HCT116 (cell line): ENCODE results near the gene LRCH1. TPM values are rescaled to one million over a fixed set of nuclear protein-coding genes. Genes with fewer than 3 reads are reported as not detected.

ENCODE experiments used
- ATAC-seq: fragments of 200-7000 bp; cut with Tn5 transposase; 2 replicates; pipeline ENCODE4 v1.9.1; 2020; ENCODE audit warnings: mild to moderate bottlenecking, moderate library complexity
- BruUV-seq: library from RNA; stranded (reverse); fragments of 400-500 nt; replicated peaks from 2 replicates; lab custom pipeline; 2021; lab: Mats Ljungman, UMichigan
- CTCF ChIA-PET: fragments of 300-600 bp; sonication (Branson Sonifier 250); formaldehyde crosslinking; loops from one replicate; lab custom pipeline; 2021; ENCODE audit warnings: antibody characterized with exemption; lab: Charles Lee
- POLR2A ChIA-PET: fragments of 300-600, 350-600 bp; sonication (Branson Sonifier 250); formaldehyde crosslinking; loops from one replicate; lab custom pipeline; 2021; ENCODE audit warnings: antibody characterized with exemption; lab: Charles Lee
- RAD21 ChIA-PET, 2 experiments: fragments of 300-600 bp; sonication (Branson Sonifier 250); formaldehyde crosslinking; loops; one replicate each; lab custom pipeline; 2023; ENCODE audit warnings: low total read pairs in 2 of 2; ENCODE audit not compliant: uncharacterized antibody in 2 of 2, unreplicated experiment in 2 of 2, low non-redundant PET in 1 of 2; lab: Charles Lee
- DNase-seq: peaks from one replicate; pipeline ENCODE4 v3.0.0-alpha.2; 2010; ENCODE audit warnings: low read depth, low spot score
- H2AFZ ChIP-seq: fragments of 200-600 bp; shearing (Covaris generic), sonication (generic); 2 replicates; pipeline ENCODE4 v1.6.1; 2017; ENCODE audit warnings: low read depth, mixed run types, mixed read lengths, antibody characterized with exemption, low read length; ENCODE audit not compliant: poor library complexity, severe bottlenecking
- H3K27ac ChIP-seq: 2 replicates; pipeline ENCODE4 v1.5.1; 2012; ENCODE audit warnings: low read depth, low read length
- H3K27me3 ChIP-seq: fragments of 200-600 bp; sonication (generic); 2 replicates; pipeline ENCODE4 v1.6.1; 2016; ENCODE audit warnings: mixed run types, low read length, mixed read lengths; ENCODE audit not compliant: insufficient read depth
- H3K36me3 ChIP-seq, 2 experiments: fragments of 200-500 bp in 1 of 2; fragments of 200-600 bp in 1 of 2; sonication (Bioruptor generic) in 1 of 2; sonication (generic) in 1 of 2; 2 replicates each; pipeline versions ENCODE4 v1.5.1 to v1.6.1; 2014 to 2016; ENCODE audit warnings: low read length in 2 of 2, inconsistent platforms in 1 of 2, mixed read lengths in 1 of 2, mixed run types in 1 of 2; ENCODE audit not compliant: insufficient read depth in 2 of 2, control insufficient read depth in 1 of 2
- H3K4me1 ChIP-seq, 2 experiments: fragments of 200-600 bp in 1 of 2; sonication (generic) in 1 of 2; 2 replicates each; pipeline versions ENCODE4 v1.5.1 to v1.6.1; 2012 to 2017; ENCODE audit warnings: low read length in 2 of 2, inconsistent platforms in 1 of 2, mild to moderate bottlenecking in 1 of 2, mixed read lengths in 1 of 2, mixed run types in 1 of 2, moderate library complexity in 1 of 2; ENCODE audit not compliant: insufficient read depth in 2 of 2, control insufficient read depth in 1 of 2
- H3K4me2 ChIP-seq: fragments of 200-600 bp; sonication (generic); 2 replicates; pipeline ENCODE4 v1.6.1; 2017; ENCODE audit warnings: mixed run types, low read length, mixed read lengths
- H3K4me3 ChIP-seq, 2 experiments: fragments of 200-600 bp in 1 of 2; sonication (generic) in 1 of 2; replicated peaks in 1 of 2; 2 replicates each; pipeline ENCODE4 v1.5.1; 2011 to 2016; ENCODE audit warnings: low read length in 2 of 2, control low read depth in 1 of 2, low read depth in 1 of 2, mild to moderate bottlenecking in 1 of 2, mixed read lengths in 1 of 2, mixed run types in 1 of 2
- H3K79me2 ChIP-seq: fragments of 200-600 bp; sonication (generic); 2 replicates; pipeline ENCODE4 v1.6.1; 2017; ENCODE audit warnings: mild to moderate bottlenecking, mixed run types, low read length, moderate library complexity, mixed read lengths; ENCODE audit not compliant: insufficient read depth
- H3K9ac ChIP-seq: fragments of 200-600 bp; sonication (generic); 2 replicates; pipeline ENCODE4 v1.6.1; 2016; ENCODE audit warnings: low read length, mixed read lengths
- H3K9me2 ChIP-seq: fragments of 200-600 bp; sonication (generic), shearing (Covaris generic); 2 replicates; pipeline ENCODE4 v1.6.1; 2017; ENCODE audit warnings: mixed run types, mild to moderate bottlenecking, moderate library complexity; ENCODE audit not compliant: insufficient read depth
- H3K9me3 ChIP-seq, 2 experiments: fragments of 200-500 bp in 1 of 2; fragments of 200-600 bp in 1 of 2; sonication (Bioruptor generic) in 1 of 2; sonication (generic) in 1 of 2; 2 replicates each; pipeline ENCODE4 v1.6.1; 2014 to 2017; ENCODE audit warnings: low read length in 2 of 2, mixed read lengths in 2 of 2, inconsistent platforms in 1 of 2, low read depth in 1 of 2, mild to moderate bottlenecking in 1 of 2, mixed run types in 1 of 2, moderate library complexity in 1 of 2; ENCODE audit not compliant: control insufficient read depth in 1 of 2, insufficient read depth in 1 of 2
- H4K20me1 ChIP-seq: fragments of 200-600 bp; sonication (generic), shearing (Covaris generic); 2 replicates; pipeline ENCODE4 v1.6.1; 2017; ENCODE audit warnings: mixed run types, mild to moderate bottlenecking, moderate library complexity; ENCODE audit not compliant: insufficient read depth
- CTCF ChIP-seq, 3 experiments: fragments of 200-600 bp in 1 of 3; sonication (generic) in 1 of 3; IDR thresholded peaks in 2 of 3; conservative IDR thresholded peaks in 1 of 3; 2 replicates each; pipeline ENCODE4 v1.5.1; 2012 to 2017; ENCODE audit warnings: low read depth in 2 of 3, low read length in 2 of 3, antibody characterized with exemption in 1 of 3, borderline replicate concordance in 1 of 3, control low read depth in 1 of 3, mild to moderate bottlenecking in 1 of 3, mixed read lengths in 1 of 3, mixed run types in 1 of 3, moderate library complexity in 1 of 3; ENCODE audit not compliant: insufficient read depth in 1 of 3
- EGR1 ChIP-seq: IDR thresholded peaks from 2 replicates; pipeline ENCODE4 v1.6.1; 2012; ENCODE audit warnings: low read depth
- ELF1 ChIP-seq: IDR thresholded peaks from 2 replicates; pipeline ENCODE4 v1.6.1; 2012; ENCODE audit warnings: low read depth, borderline replicate concordance
- FOSL1 ChIP-seq: IDR thresholded peaks from 2 replicates; pipeline ENCODE4 v1.6.1; 2012; ENCODE audit warnings: low read depth
- JUND ChIP-seq: IDR thresholded peaks from 2 replicates; pipeline ENCODE4 v1.6.1; 2012
- RAD21 ChIP-seq: IDR thresholded peaks from 2 replicates; pipeline ENCODE4 v1.6.1; 2012; ENCODE audit warnings: low read depth, mild to moderate bottlenecking
- TCF7L2 ChIP-seq: IDR thresholded peaks from 2 replicates; pipeline ENCODE4 v1.7.0; 2011; ENCODE audit warnings: borderline replicate concordance, inconsistent platforms; ENCODE audit not compliant: insufficient read depth, insufficient read length; ENCODE audit errors: extremely low read depth
- YY1 ChIP-seq: IDR thresholded peaks from 2 replicates; pipeline ENCODE4 v1.6.1; 2011; ENCODE audit warnings: low read length, low read depth, moderate library complexity, mild to moderate bottlenecking; ENCODE audit not compliant: insufficient replicate concordance; ENCODE audit errors: extremely low read depth
- intact Hi-C: fragments of 100-400 bp; cut with micrococcal nuclease; formaldehyde crosslinking; loops from 2 replicates; pipeline ENCODE4 v1.10.0; 2022
- total RNA-seq: library from RNA; stranded (reverse); gene quantifications from one replicate; pipeline ENCODE4 v1.2.1, GENCODE V29; 2021; ENCODE audit not compliant: unreplicated experiment
- TF ChIP-seq, protein P1 (sequence below): IDR thresholded peaks from 2 replicates; pipeline ENCODE4 v1.6.1; 2012
- TF ChIP-seq, protein P2 (sequence below): IDR thresholded peaks from 2 replicates; pipeline ENCODE4 v1.6.1; 2011; ENCODE audit warnings: mild to moderate bottlenecking, low read length, moderate library complexity; ENCODE audit not compliant: insufficient replicate concordance; ENCODE audit errors: extremely low read depth
- TF ChIP-seq, protein P3 (sequence below): IDR thresholded peaks from 2 replicates; pipeline ENCODE4 v1.6.1; 2012; ENCODE audit warnings: low read depth

LRCH1 gene
- total RNA-seq, 1 experiment from 2014 or later: 15.6 TPM

DNA sequence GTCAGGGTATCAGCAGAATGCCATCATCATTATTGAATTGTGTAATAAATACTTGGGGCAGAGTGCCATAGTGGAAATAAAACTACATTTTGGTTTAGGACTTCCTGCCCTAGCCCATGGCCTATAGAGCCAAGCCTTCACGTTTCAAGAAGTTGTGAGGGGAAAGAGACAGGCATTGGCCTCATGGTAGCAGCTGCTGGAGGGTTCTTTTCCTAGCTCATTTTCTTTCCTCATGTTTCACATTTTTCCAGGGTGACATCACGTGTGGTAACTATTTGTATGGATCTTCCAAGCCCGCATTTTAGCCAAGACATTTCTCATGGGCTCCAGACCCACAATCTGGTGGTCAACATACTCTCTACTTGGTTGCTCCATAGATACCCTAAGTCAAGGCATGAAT lies 80.4 kb downstream of the LRCH1 start:
- no peaks in the 10 kb centered on the region for H3K27me3 ChIP-seq
- H4K20me1 ChIP-seq: no peaks in the 10 kb centered on the region
- peaks cover 5 to 17% of the 10 kb centered on the region in 2 experiments for H3K4me1 ChIP-seq
- H3K9ac ChIP-seq: 0 out of 2 replicates have a peak overlapping the region, but pooled peaks have one; percentile 7
- no peaks in the 10 kb centered on the region for H3K9me2 ChIP-seq
- no peak overlapping the region for H3K27ac ChIP-seq
- peaks cover 54% of the 10 kb centered on the region for H3K79me2 ChIP-seq
- peak overlapping the region; percentile 54 for H3K4me2 ChIP-seq
- no peak overlapping the region for H3K4me3 ChIP-seq
- ChIA-PET RAD21 (no interaction called here), CTCF (no interaction called here), POLR2A (no interaction called here)
- intact Hi-C loops: no loop called here
- H3K9me3 ChIP-seq: no peaks in the 10 kb centered on the region
- no peaks in the 10 kb centered on the region for H3K36me3 ChIP-seq
- no TSS peak for BruUV-seq
- no peak overlapping the region for H2AFZ ChIP-seq
- 0 out of 2 replicates have a peak, but pooled peaks have one; percentile 28 for TF ChIP-seq JUND
- TF ChIP-seq, protein P1, sequence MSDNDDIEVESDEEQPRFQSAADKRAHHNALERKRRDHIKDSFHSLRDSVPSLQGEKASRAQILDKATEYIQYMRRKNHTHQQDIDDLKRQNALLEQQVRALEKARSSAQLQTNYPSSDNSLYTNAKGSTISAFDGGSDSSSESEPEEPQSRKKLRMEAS: no peak
- no peak for DNase-seq
- 0 out of 2 replicates have a peak, but pooled peaks have one; percentile 17 for ATAC-seq

DNA sequence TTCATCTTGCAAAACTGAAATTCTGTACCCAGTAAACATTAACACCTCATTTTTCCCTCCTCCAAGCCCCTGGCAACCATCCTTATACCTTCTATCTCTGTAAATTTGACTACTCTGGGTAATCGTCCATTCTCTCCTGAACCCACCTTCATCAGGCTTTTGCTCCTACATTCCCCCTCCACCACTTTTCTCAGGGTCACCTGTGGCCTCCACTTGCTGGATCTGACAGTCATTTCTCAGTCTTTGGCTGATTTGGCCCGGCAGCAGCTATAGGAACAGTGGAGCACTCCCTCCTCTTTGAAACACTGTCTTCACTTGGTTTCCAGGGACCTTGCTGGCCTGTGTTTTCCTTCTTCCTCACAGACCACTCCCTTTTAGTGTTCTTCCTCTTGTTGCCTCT lies 83.5 kb downstream of the LRCH1 start:
- Histone ChIP-seq H3K27ac (no peak overlapping the region), H3K4me2 (no peak overlapping the region), H3K4me3 (no peak overlapping the region), H3K79me2 (peaks cover 57% of the 10 kb centered on the region), H3K9me3 (no peaks in the 10 kb centered on the region), H3K36me3 (no peaks in the 10 kb centered on the region), H3K27me3 (no peaks in the 10 kb centered on the region), H4K20me1 (no peaks in the 10 kb centered on the region), H3K9ac (no peak overlapping the region), H3K4me1 (peaks cover 5 to 17% of the 10 kb centered on the region in 2 experiments), H2AFZ (no peak overlapping the region), H3K9me2 (no peaks in the 10 kb centered on the region)
- ChIA-PET CTCF (no interaction called here), POLR2A (no interaction called here), RAD21 (no interaction called here)
- intact Hi-C loops: no loop called here
- BruUV-seq: no TSS peak
- DNase-seq (no peak), ATAC-seq (no peak)
- TF ChIP-seq EGR1 (no peak), YY1 (no peak), FOSL1 (no peak), ELF1 (no peak), RAD21 (no peak), CTCF (IDR thresholded peaks at IDR 0.05 in 2 of 3, conservative IDR thresholded peaks at IDR 0.05 in 1 of 3; ENCODE audit: borderline replicate concordance in 1 of 3, insufficient read depth in 1 of 3, low read depth in 2 of 3, low read length in 2 of 3) (no peak), TCF7L2 (no peak)
- TF ChIP-seq, protein P2, sequence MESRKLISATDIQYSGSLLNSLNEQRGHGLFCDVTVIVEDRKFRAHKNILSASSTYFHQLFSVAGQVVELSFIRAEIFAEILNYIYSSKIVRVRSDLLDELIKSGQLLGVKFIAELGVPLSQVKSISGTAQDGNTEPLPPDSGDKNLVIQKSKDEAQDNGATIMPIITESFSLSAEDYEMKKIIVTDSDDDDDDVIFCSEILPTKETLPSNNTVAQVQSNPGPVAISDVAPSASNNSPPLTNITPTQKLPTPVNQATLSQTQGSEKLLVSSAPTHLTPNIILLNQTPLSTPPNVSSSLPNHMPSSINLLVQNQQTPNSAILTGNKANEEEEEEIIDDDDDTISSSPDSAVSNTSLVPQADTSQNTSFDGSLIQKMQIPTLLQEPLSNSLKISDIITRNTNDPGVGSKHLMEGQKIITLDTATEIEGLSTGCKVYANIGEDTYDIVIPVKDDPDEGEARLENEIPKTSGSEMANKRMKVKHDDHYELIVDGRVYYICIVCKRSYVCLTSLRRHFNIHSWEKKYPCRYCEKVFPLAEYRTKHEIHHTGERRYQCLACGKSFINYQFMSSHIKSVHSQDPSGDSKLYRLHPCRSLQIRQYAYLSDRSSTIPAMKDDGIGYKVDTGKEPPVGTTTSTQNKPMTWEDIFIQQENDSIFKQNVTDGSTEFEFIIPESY: no peak
- TF ChIP-seq, protein P1: no peak
- TF ChIP-seq, protein P3, sequence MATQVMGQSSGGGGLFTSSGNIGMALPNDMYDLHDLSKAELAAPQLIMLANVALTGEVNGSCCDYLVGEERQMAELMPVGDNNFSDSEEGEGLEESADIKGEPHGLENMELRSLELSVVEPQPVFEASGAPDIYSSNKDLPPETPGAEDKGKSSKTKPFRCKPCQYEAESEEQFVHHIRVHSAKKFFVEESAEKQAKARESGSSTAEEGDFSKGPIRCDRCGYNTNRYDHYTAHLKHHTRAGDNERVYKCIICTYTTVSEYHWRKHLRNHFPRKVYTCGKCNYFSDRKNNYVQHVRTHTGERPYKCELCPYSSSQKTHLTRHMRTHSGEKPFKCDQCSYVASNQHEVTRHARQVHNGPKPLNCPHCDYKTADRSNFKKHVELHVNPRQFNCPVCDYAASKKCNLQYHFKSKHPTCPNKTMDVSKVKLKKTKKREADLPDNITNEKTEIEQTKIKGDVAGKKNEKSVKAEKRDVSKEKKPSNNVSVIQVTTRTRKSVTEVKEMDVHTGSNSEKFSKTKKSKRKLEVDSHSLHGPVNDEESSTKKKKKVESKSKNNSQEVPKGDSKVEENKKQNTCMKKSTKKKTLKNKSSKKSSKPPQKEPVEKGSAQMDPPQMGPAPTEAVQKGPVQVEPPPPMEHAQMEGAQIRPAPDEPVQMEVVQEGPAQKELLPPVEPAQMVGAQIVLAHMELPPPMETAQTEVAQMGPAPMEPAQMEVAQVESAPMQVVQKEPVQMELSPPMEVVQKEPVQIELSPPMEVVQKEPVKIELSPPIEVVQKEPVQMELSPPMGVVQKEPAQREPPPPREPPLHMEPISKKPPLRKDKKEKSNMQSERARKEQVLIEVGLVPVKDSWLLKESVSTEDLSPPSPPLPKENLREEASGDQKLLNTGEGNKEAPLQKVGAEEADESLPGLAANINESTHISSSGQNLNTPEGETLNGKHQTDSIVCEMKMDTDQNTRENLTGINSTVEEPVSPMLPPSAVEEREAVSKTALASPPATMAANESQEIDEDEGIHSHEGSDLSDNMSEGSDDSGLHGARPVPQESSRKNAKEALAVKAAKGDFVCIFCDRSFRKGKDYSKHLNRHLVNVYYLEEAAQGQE: no peak
